IMR-90 (cell line): ENCODE data around the gene FAF2. TPM values are rescaled to one million over a fixed set of nuclear protein-coding genes. Genes with fewer than 3 reads are reported as not detected.
A peak's percentile ranks its signal among the peaks of the same experiment; 100 is the strongest.

Experiments
- ATAC-seq: fragments of 200-7000 bp; cut with Tn5 transposase; 2 replicates; pipeline ENCODE4 v1.9.1; 2020; ENCODE audit warnings: low read depth, mild to moderate bottlenecking, moderate library complexity
- BruUV-seq: library from RNA; stranded (reverse); fragments of 400-500 nt; replicated peaks from 2 replicates; lab custom pipeline; 2021; lab: Mats Ljungman, UMichigan
- CTCF ChIA-PET: fragments of 300-600 bp; formaldehyde crosslinking; extraction: SDS; loops from one replicate; lab custom pipeline; 2021; ENCODE audit warnings: antibody characterized with exemption; lab: Yijun Ruan, JAX
- POLR2A ChIA-PET: fragments of 300-600 bp; sonication (Branson Sonifier 250); formaldehyde crosslinking; loops from one replicate; lab custom pipeline; 2022; ENCODE audit warnings: antibody characterized with exemption; ENCODE audit not compliant: unreplicated experiment; lab: Charles Lee
- DNase-seq: peaks from one replicate; pipeline ENCODE4 v3.0.0; 2013
- H2AFZ ChIP-seq: replicated peaks from 2 replicates; pipeline ENCODE3; 2013; ENCODE audit warnings: low read length, mild to moderate bottlenecking; ENCODE audit not compliant: poor library complexity
- H2AK5ac ChIP-seq: 2 replicates; pipeline ENCODE4 v1.6.1; 2013; ENCODE audit warnings: low read depth, low read length, inconsistent platforms
- H2AK9ac ChIP-seq: replicated peaks from 2 replicates; pipeline ENCODE3; 2013; ENCODE audit warnings: mild to moderate bottlenecking, low read depth, low read length, moderate library complexity; ENCODE audit not compliant: poor library complexity
- H2BK120ac ChIP-seq: 2 replicates; pipeline ENCODE4 v1.6.1; 2013; ENCODE audit warnings: low read depth, low read length, inconsistent platforms
- H2BK15ac ChIP-seq: 3 replicates; pipeline ENCODE4 v1.6.1; 2013; ENCODE audit warnings: low read depth, low read length, inconsistent platforms
- H2BK20ac ChIP-seq: 2 replicates; pipeline ENCODE4 v1.6.1; 2013; ENCODE audit warnings: low read depth, mild to moderate bottlenecking, inconsistent platforms, low read length, moderate library complexity
- H2BK5ac ChIP-seq: 2 replicates; pipeline ENCODE4 v1.6.1; 2013; ENCODE audit warnings: mild to moderate bottlenecking, low read depth, low read length, inconsistent platforms; ENCODE audit not compliant: poor library complexity, severe bottlenecking
- H3K14ac ChIP-seq: replicated peaks from 2 replicates; pipeline ENCODE4 v1.6.1; 2013; ENCODE audit warnings: low read depth, low read length, inconsistent platforms
- H3K18ac ChIP-seq: 2 replicates; pipeline ENCODE4 v1.6.1; 2013; ENCODE audit warnings: low read depth, low read length, control low read depth
- H3K23ac ChIP-seq: 2 replicates; pipeline ENCODE4 v1.6.1; 2013; ENCODE audit warnings: low read depth, low read length, inconsistent platforms
- H3K27ac ChIP-seq: 2 replicates; pipeline ENCODE4 v1.5.1; 2013; ENCODE audit warnings: mild to moderate bottlenecking, control low read depth, low read length; ENCODE audit not compliant: insufficient read depth
- H3K27me3 ChIP-seq: 2 replicates; pipeline ENCODE4 v1.6.1; 2013; ENCODE audit warnings: low read length; ENCODE audit not compliant: control insufficient read depth, insufficient read depth
- H3K36me3 ChIP-seq: 2 replicates; pipeline ENCODE4 v1.6.1; 2013; ENCODE audit warnings: low read length, mixed read lengths; ENCODE audit not compliant: control insufficient read depth, insufficient read depth
- H3K4ac ChIP-seq: 2 replicates; pipeline ENCODE4 v1.6.1; 2013; ENCODE audit warnings: low read depth, low read length, inconsistent platforms
- H3K4me1 ChIP-seq: 2 replicates; pipeline ENCODE4 v1.6.1; 2013; ENCODE audit warnings: low read length, mixed read lengths; ENCODE audit not compliant: control insufficient read depth, insufficient read depth
- H3K4me2 ChIP-seq: 2 replicates; pipeline ENCODE4 v1.6.1; 2013; ENCODE audit warnings: low read depth, mild to moderate bottlenecking, control low read depth, low read length, moderate library complexity
- H3K4me3 ChIP-seq: 2 replicates; pipeline ENCODE4 v1.5.1; 2013; ENCODE audit warnings: low read depth, mild to moderate bottlenecking, control low read depth, low read length, moderate library complexity; ENCODE audit not compliant: insufficient read depth
- H3K56ac ChIP-seq: 2 replicates; pipeline ENCODE4 v1.6.1; 2013; ENCODE audit warnings: low read length, inconsistent platforms; ENCODE audit not compliant: insufficient read depth; ENCODE audit errors: extremely low read depth
- H3K79me1 ChIP-seq, 2 experiments: 2 replicates each; pipeline ENCODE4 v1.6.1; 2013; ENCODE audit warnings: low read length in 2 of 2, inconsistent platforms in 1 of 2, low read depth in 1 of 2
- H3K9ac ChIP-seq: 2 replicates; pipeline ENCODE4 v1.6.1; 2013; ENCODE audit warnings: low read depth, low read length, control low read depth
- H3K9me1 ChIP-seq: 2 replicates; pipeline ENCODE4 v1.6.1; 2013; ENCODE audit warnings: low read length, inconsistent platforms; ENCODE audit not compliant: insufficient read depth
- H3K9me3 ChIP-seq: 2 replicates; pipeline ENCODE4 v1.6.1; 2013; ENCODE audit warnings: low read length; ENCODE audit not compliant: control insufficient read depth, insufficient read depth
- H4K20me1 ChIP-seq: 2 replicates; pipeline ENCODE4 v1.6.1; 2013; ENCODE audit warnings: low read length, inconsistent platforms; ENCODE audit not compliant: insufficient read depth
- H4K5ac ChIP-seq: 2 replicates; pipeline ENCODE4 v1.6.1; 2013; ENCODE audit warnings: mild to moderate bottlenecking, low read depth, low read length, control low read depth
- H4K8ac ChIP-seq, 2 experiments: 2 replicates each; pipeline ENCODE4 v1.6.1; 2013; ENCODE audit warnings: low read depth in 2 of 2, low read length in 2 of 2, control low read depth in 1 of 2, inconsistent platforms in 1 of 2
- H4K91ac ChIP-seq: 2 replicates; pipeline ENCODE4 v1.6.1; 2013; ENCODE audit warnings: low read depth, low read length, inconsistent platforms; ENCODE audit not compliant: insufficient read depth
- BHLHE40 ChIP-seq: fragments of 150-350 bp; IDR thresholded peaks from 2 replicates; pipeline ENCODE4 v1.6.1; 2016; ENCODE audit warnings: mild to moderate bottlenecking, low read depth, low read length
- CEBPB ChIP-seq: IDR thresholded peaks from 2 replicates; pipeline ENCODE4 v1.6.1; 2012; ENCODE audit warnings: low read depth, low read length, improper control_type of control experiment
- ELK1 ChIP-seq: fragments of 150-350 bp; IDR thresholded peaks from 2 replicates; pipeline ENCODE4 v1.6.1; 2016; ENCODE audit warnings: low read depth, mild to moderate bottlenecking, low read length, moderate library complexity, borderline replicate concordance
- FOS ChIP-seq: fragments of 150-350 bp; IDR thresholded peaks from 2 replicates; pipeline ENCODE4 v1.6.1; 2016; ENCODE audit warnings: low read depth, low read length
- MAZ ChIP-seq: IDR thresholded peaks from 2 replicates; pipeline ENCODE4 v1.6.1; 2012; ENCODE audit warnings: low read depth, mild to moderate bottlenecking, low read length, improper control_type of control experiment, moderate library complexity, borderline replicate concordance
- MXI1 ChIP-seq: IDR thresholded peaks from 2 replicates; pipeline ENCODE4 v1.6.1; 2012; ENCODE audit warnings: low read depth, mild to moderate bottlenecking, low read length, moderate library complexity, borderline replicate concordance
- POLR2A ChIP-seq: IDR thresholded peaks from 2 replicates; pipeline ENCODE4 v1.6.1; 2012; ENCODE audit warnings: mild to moderate bottlenecking, low read depth, low read length
- RAD21 ChIP-seq: IDR thresholded peaks from 2 replicates; pipeline ENCODE4 v1.6.1; 2012; ENCODE audit warnings: low read length, improper control_type of control experiment
- RCOR1 ChIP-seq: IDR thresholded peaks from 2 replicates; pipeline ENCODE4 v1.6.1; 2012; ENCODE audit warnings: mild to moderate bottlenecking, low read length, improper control_type of control experiment; ENCODE audit not compliant: insufficient replicate concordance
- USF2 ChIP-seq: fragments of 150-350 bp; IDR thresholded peaks from 2 replicates; pipeline ENCODE4 v1.6.1; 2017; ENCODE audit warnings: mild to moderate bottlenecking, antibody characterized with exemption, low read length, low read depth
- WGBS, 2 experiments: methylation state at CpG; one replicate each; pipeline versions ENCODE4 v1.1.5 to v1.1.7; 2013; ENCODE audit warnings: missing lambda C conversion rate in 2 of 2; ENCODE audit not compliant: insufficient read length in 1 of 2; ENCODE audit errors: extremely low coverage in 2 of 2; 5-methylcytosine and 5-hydroxymethylcytosine counted together
- dilution Hi-C: fragments of 300-500 bp; cut with HindIII; formaldehyde crosslinking; loops from one replicate; pipeline ENCODE4 v1.14.3; 2018; ENCODE audit warnings: low sequenced_read_pairs; ENCODE audit not compliant: unreplicated experiment
- in situ Hi-C: fragments of 300-500 bp; cut with MboI; formaldehyde crosslinking; loops from 3 replicates; pipeline ENCODE4 v1.14.3; 2019; ENCODE audit warnings: low sequenced_read_pairs, inconsistent platforms, mixed read lengths
- intact Hi-C: fragments of 100-400 bp; cut with micrococcal nuclease; formaldehyde crosslinking; loops from 2 replicates; pipeline ENCODE4 v1.10.0; 2022
- polyA plus RNA-seq, 3 experiments: library from polyadenylated mRNA; depleted of rRNA; stranded (reverse); fragments of >200 nt; gene quantifications; 2 replicates each; pipeline ENCODE4 v1.2.3, GENCODE V29; 2012; ENCODE audit warnings: low replicate concordance in 1 of 3
- total RNA-seq: library from RNA; depleted of rRNA; stranded (reverse); fragments of >200 nt; gene quantifications from 2 replicates; pipeline ENCODE4 v1.2.3, GENCODE V29; 2012

The FAF2 gene
- total and polyA plus RNA-seq, 2 of the 4 experiments (the other 2 are of a cell fraction) = 32.9 to 47.0 TPM

GRCh38 chr5:176549871-176550270 is 101.7 kb downstream of the FAF2 start:
- H3K4me1 ChIP-seq = no peaks in the 10 kb centered on the region
- H4K20me1 ChIP-seq = no peaks in the 10 kb centered on the region
- no peak for ATAC-seq
- no peak overlapping the region for H3K56ac ChIP-seq
- no TSS peak for BruUV-seq
- ChIA-PET CTCF (no interaction called here), POLR2A (no interaction called here)
- intact Hi-C loops (no loop called here), dilution Hi-C loops (no loop called here), in situ Hi-C loops (loop anchor here (25.0 kb wide), 1 partner anchor 813 kb away; no protein-coding TSS in a partner anchor)
- H3K4me2 ChIP-seq = no peak overlapping the region
- no peak overlapping the region for H4K5ac ChIP-seq
- no peak overlapping the region for H2BK5ac ChIP-seq
- no CpG with 5 or more reads among the region's 7 CpGs for WGBS, 2 experiments
- H3K14ac ChIP-seq = no peak overlapping the region
- TF ChIP-seq BHLHE40 (no peak), RCOR1 (no peak), POLR2A (no peak), RAD21 (no peak), MXI1 (no peak), ELK1 (no peak), CEBPB (no peak), FOS (no peak), USF2 (no peak), MAZ (no peak)
- peaks cover 18% of the 10 kb centered on the region; the same call in 1 of the 2 replicates for H3K27me3 ChIP-seq
- no peaks in the 10 kb centered on the region for H3K36me3 ChIP-seq
- no peak overlapping the region for H3K27ac ChIP-seq
- no peak overlapping the region for H2BK15ac ChIP-seq
- H2AFZ ChIP-seq = no peak overlapping the region
- no peak overlapping the region for H4K91ac ChIP-seq
- no peak overlapping the region for H2BK120ac ChIP-seq
- H3K18ac ChIP-seq = no peak overlapping the region
- no peak for DNase-seq
- H3K79me1 ChIP-seq = no peaks in the 10 kb centered on the region
- H3K9me1 ChIP-seq = no peaks in the 10 kb centered on the region
- H4K8ac ChIP-seq = no peak overlapping the region
- H3K4ac ChIP-seq = no peak overlapping the region
- H2AK9ac ChIP-seq = peak overlapping the region; percentile 16
- H3K23ac ChIP-seq = no peak overlapping the region
- no peaks in the 10 kb centered on the region for H3K9me3 ChIP-seq
- no peak overlapping the region for H3K4me3 ChIP-seq
- H2BK20ac ChIP-seq = no peak overlapping the region
- H3K9ac ChIP-seq = no peak overlapping the region
- no peak overlapping the region for H2AK5ac ChIP-seq
